ENCODE results near the gene TCF23.
"Not testable (repeated sequence)": the region's sequence is repeated elsewhere in the genome, so short reads cannot be mapped to it uniquely, and the experiment has no call there.

Gene TCF23

DNA sequence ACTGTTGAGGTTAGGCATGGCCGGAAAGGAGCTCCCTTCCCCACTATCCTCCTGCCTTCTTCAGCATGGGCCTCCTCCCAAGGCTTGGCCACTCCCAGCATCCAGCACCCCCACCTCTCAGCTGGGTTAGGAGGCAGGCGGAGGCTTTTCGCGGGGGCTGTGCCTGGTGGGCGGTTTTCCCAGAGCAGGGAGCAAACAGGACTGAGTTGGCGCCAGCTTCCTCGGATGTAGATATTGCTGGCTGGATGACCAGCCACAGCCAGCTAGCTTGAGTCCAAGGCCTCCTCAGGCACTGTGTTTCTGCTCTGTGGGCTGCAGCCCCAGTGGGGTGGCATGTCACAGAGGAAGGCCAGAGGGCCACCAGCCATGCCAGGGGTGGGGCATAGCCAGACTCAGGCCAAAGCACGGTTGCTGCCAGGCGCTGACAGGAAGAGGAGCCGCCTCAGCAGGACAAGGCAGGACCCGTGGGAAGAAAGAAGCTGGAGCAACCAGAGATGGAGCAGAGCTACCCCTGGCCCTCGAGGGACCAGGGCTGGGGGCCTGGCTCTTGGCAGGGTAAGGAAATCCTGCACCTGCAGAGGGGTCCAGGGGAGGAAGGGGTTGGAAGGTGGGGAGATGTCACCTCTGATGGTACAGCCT lies at the start of gene TCF23:
Gene TCF23 (plus strand): TSS at position 204 of the 639 bp plus-strand sequence. CDS start 130 bp downstream, at position 334.
- TF ChIP-seq, protein P1, sequence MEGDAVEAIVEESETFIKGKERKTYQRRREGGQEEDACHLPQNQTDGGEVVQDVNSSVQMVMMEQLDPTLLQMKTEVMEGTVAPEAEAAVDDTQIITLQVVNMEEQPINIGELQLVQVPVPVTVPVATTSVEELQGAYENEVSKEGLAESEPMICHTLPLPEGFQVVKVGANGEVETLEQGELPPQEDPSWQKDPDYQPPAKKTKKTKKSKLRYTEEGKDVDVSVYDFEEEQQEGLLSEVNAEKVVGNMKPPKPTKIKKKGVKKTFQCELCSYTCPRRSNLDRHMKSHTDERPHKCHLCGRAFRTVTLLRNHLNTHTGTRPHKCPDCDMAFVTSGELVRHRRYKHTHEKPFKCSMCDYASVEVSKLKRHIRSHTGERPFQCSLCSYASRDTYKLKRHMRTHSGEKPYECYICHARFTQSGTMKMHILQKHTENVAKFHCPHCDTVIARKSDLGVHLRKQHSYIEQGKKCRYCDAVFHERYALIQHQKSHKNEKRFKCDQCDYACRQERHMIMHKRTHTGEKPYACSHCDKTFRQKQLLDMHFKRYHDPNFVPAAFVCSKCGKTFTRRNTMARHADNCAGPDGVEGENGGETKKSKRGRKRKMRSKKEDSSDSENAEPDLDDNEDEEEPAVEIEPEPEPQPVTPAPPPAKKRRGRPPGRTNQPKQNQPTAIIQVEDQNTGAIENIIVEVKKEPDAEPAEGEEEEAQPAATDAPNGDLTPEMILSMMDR (IDR thresholded peaks at IDR 0.05; ENCODE audit: extremely low read depth, missing control alignments) = no peak
- DNase-seq (ENCODE audit: low spot score) = no peak

DNA sequence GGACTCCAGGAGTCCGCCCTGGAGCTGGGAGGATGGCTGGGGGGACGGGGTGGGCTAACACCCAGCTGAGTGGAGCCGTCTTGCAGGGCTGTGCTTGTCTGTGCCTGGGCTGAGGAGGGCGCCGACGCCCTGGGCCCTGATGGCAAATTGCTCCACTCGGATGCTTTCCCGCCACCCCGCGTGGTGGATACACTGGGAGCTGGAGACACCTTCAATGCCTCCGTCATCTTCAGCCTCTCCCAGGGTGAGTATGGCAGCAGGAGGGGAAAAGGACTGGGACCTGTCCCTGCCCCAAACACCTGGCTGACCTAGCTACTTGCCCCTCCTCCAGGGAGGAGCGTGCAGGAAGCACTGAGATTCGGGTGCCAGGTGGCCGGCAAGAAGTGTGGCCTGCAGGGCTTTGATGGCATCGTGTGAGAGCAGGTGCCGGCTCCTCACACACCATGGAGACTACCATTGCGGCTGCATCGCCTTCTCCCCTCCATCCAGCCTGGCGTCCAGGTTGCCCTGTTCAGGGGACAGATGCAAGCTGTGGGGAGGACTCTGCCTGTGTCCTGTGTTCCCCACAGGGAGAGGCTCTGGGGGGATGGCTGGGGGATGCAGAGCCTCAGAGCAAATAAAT lies 49.4 kb upstream of the TCF23 start:
- no peak for DNase-seq (ENCODE audit: low spot score)
- TF ChIP-seq, protein P1 (IDR thresholded peaks at IDR 0.05; ENCODE audit: extremely low read depth, missing control alignments) = no peak

DNA sequence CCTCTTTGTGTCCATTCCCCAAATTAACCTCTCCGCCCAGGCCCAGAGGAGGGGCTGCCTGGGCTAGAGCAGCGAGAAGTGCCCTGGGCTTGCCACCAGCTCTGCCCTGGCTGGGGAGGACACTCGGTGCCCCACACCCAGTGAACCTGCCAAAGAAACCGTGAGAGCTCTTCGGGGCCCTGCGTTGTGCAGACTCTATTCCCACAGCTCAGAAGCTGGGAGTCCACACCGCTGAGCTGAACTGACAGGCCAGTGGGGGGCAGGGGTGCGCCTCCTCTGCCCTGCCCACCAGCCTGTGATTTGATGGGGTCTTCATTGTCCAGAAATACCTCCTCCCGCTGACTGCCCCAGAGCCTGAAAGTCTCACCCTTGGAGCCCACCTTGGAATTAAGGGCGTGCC lies 48.8 kb upstream of the TCF23 start:
- no peak for DNase-seq (ENCODE audit: low spot score)
- TF ChIP-seq, protein P1 (IDR thresholded peaks at IDR 0.05; ENCODE audit: extremely low read depth, missing control alignments) = no peak

DNA sequence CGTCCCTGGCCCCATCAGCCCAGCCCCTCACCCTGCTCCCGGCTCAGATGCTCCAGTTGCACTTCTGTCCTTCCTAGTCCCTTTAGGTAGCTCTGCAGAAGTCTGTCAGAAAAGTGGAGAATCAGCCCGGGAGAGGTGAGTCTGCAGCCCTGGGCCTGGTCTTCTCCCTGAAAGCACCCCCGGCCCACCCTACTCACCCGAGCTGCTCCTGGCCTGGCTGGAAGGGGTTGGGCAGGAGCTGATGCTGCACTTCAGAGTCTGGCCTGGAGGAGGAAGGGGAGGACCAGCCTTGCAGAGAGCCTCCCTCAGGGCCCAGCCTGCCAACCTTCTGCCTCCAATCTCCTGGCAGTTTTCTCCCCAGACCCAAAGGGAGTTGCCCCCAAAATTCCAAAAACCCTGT lies 46.5 kb upstream of the TCF23 start:
- TF ChIP-seq, protein P1 (IDR thresholded peaks at IDR 0.05; ENCODE audit: extremely low read depth, missing control alignments) = no peak

DNA sequence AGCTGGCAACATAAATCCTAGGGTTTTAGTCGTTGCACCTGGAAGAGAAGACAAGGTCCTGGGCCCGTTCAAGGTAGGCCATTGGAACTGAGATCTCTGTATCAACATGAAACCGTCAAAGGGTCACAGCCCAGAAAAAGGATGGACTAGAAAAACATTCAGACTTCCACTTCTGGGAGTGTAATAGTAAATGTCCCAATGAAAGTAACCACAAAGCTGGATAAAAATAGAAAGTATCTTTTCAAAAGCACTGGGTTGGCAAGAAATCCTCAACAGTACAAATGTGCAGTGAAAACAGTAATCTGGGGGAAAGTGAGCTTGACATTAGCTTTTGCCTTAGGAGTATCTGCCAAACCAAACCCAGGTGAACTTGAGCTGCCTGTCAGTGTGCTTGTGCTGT lies 42.8 kb upstream of the TCF23 start:
- DNase-seq (ENCODE audit: low spot score) = no peak
- TF ChIP-seq, protein P1 (IDR thresholded peaks at IDR 0.05; ENCODE audit: extremely low read depth, missing control alignments) = no peak

More for the DNA sequence above, 46.5 kb upstream of the TCF23 start:
- no peak for DNase-seq (ENCODE audit: low spot score)

DNA sequence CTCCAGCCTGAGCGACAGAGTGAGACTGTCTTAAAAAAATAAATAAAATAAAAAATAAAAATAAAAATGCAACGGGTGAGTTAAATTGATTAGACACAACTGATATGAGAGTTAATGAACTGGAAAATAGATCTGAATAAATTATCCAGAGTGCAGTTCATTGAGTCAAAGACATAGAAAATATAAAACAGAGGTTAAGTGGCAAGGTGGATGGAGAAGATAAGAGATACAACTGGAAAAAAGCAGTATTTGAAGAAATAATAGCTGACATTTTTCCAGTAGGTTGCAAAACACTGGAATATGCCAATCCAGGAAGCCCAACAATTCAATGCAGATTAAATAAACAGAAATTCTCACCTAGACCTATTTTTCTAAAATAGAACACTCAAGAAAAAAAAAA lies 40.6 kb upstream of the TCF23 start:
- TF ChIP-seq, protein P1 (IDR thresholded peaks at IDR 0.05; ENCODE audit: extremely low read depth, missing control alignments) = no peak
- no peak for DNase-seq (ENCODE audit: low spot score)

DNA sequence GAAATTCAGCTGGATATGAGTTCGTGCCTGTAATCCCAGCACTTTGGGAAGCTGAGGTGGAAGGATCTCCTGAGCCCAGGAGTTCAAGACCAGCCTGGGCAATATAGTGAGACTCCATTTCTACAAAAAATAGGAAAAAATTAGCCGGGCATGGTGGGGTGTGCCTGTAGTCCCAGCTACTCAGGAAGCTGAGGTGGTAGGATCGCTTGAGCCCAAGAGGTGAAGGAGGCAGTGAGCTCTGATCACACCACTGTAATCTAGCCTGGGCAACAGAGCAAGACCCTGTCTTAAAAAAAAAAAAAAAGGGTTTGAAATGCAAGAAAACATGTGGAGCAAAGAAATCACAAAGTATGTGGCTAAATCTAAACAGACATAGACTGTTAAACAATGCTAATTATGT lies 39.7 kb upstream of the TCF23 start:
- TF ChIP-seq, protein P1 (IDR thresholded peaks at IDR 0.05; ENCODE audit: extremely low read depth, missing control alignments) = no peak
- no peak for DNase-seq (ENCODE audit: low spot score)

DNA sequence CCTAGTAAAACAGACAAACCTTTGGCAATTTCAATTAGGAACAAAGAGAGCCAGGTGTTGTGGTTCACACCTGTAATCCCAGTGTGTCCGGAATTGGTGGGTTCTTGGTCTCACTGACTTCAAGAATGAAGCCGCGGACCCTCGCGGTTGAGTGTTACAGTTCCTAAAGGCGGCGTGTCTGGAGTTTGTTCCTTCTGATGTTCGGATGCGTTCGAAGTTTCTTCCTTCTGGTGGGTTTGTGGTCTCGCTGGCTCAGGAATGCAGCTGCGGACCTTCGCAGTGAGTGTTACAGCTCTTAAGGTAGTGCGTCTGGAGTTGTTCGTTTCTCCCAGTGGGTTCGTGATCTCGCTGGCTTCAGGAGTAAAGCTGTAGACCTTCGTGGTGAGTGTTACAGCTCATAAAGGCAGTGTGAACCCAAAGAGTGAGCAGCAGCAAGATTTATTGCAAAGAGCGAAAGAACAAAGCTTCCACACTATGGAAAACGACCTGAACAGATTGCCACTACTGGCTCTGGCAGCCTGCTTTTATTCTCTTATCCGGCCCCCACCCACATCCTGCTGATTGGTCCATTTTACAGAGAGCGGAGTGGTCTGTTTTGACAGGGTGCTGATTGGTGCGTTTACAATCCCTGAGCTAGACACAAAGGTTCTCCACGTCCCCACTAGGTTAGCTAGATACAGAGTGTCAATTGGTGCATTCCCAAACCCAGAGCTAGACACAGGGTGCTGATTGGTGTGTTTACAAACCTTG lies 38.0 kb upstream of the TCF23 start:
- not testable (repeated sequence) for DNase-seq (ENCODE audit: low spot score)

DNA sequence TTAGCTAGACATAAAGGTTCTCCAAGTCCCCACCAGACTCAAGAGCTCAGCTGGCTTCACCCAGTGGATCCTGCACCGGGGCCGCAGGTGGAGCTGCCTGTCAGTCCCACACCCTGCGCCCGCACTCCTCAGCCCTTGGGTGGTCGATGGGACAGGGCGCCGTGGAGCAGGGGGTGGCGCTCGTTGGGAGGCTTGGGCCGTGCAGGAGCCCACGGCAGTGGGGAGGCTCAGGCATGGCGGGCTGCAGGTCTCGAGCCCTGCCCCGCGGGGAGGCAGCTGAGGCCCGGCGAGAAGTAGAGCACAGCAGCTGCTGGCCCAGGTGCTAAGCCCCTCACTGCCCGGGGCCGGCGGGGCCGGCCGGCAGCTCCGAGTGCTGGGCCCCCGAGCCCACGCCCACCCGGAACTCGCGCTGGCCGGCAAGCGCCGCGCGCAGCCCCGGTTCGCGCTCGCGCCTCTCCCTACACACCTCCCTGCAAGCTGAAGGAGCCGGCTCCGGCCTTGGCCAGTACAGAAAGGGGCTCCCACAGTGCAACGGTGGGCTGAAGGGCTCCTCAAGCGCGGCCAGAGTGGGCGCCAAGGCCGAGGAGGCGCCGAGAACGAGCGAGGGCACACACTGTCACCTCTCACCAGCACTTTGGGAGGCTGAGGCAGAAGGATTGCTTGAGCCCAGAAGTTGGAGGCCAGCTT lies 37.3 kb upstream of the TCF23 start:
- not testable (repeated sequence) for DNase-seq (ENCODE audit: low spot score)
